ENCODE data around the gene UTP15. TPM values are rescaled to one million over a fixed set of nuclear protein-coding genes. Genes with fewer than 3 reads are reported as not detected.

UTP15 gene, protein sequence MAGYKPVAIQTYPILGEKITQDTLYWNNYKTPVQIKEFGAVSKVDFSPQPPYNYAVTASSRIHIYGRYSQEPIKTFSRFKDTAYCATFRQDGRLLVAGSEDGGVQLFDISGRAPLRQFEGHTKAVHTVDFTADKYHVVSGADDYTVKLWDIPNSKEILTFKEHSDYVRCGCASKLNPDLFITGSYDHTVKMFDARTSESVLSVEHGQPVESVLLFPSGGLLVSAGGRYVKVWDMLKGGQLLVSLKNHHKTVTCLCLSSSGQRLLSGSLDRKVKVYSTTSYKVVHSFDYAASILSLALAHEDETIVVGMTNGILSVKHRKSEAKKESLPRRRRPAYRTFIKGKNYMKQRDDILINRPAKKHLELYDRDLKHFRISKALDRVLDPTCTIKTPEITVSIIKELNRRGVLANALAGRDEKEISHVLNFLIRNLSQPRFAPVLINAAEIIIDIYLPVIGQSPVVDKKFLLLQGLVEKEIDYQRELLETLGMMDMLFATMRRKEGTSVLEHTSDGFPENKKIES
- 10 to 100 TPM; 22.9 to 23.8 TPM for total RNA-seq

DNA sequence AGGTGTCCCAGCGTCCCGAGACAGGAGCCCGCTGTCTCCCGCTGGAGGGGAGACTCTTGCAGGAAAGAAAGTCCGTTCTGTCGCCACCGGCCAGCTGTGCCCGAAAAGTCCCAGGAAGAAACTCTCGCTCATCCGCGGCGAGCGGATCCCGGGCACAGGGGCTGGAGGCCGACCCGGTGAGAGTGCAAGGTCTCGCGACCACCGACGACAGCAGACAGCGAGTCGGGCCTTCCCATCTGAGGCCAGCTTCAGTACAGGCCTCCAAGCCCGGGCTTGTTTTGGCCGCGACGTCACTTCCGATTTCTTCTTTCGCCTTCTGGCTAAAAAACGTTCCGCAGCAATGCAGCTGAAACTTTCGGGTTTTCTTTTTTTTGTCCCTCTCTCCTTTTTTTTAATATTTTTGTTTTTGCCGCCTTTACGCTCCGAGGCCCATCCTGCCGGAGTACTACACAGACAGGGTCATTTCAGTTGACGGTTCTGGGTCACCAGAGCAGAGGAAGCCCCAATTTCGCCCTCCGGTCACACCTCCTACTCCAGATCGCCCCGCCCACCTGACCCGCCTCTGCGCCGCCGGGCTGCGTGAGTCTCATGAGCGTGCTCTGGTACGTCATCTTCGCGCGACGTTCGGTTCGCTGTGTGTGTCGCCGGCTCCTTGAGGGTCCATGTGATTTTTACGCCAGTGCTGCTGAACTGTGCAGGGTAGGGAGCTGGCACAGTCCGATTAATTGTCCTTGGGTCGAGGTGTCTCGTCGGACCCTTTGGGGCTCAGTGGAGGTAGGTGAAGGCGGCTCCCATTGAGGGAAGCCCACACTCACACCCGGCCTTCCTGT lies at the start of gene UTP15, which contains the start of gene ANKRA2:
Gene UTP15 (plus strand): TSS at position 605 of the 830 bp plus-strand sequence. CDS start 1,602 bp downstream, outside the sequence.
Gene ANKRA2 (minus strand): TSS at position 501 of the 830 bp plus-strand sequence. CDS start 2,758 bp downstream, outside the sequence.
- peaks cover 41% of the 10 kb centered on the region for H3K4me1 Mint-ChIP-seq (ENCODE audit: low read depth)

DNA sequence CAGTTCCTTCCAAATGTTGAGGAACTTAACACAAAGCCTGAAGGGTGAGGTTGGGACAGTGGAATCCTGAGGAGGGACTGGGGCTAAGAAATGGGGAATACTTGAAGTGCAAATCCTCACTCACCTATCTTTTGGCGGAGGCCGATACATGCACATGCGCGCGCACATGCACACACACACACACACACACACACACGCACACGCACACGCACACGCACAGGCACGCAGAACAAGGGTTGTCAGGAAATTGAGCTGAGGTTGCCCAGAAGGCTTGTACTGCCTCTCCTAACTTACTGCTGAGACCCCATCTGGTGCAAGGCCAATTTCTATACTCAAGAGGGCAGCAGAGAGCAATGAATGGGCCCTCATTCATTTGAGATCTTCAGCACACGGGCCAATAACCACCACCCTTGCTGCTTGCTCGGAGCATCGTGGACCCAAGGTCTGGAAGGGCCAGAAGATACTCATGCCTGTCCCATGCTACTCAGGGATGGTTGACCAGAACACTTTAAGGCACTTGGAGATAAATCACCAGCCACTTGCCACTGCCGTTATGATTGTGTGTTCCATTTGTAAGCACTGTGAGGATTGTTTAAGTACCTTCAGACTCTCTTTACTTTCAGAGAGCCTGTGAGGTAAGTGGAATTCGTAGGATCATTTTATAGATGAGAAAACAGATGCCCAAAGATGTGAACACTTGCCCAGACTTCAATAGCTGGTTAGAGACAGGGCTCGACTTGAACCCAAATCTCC lies 45.8 kb upstream of the UTP15 start:
- H3K4me3 Mint-ChIP-seq = peak overlapping the region; percentile 40
- H3K4me1 Mint-ChIP-seq (ENCODE audit: low read depth) = peaks cover 6% of the 10 kb centered on the region

More for the DNA sequence above, at the start of gene UTP15, which contains the start of gene ANKRA2:
- Mint-ChIP-seq H3K9me3 (ENCODE audit: insufficient read depth) (no peaks in the 10 kb centered on the region), H3K27me3 (ENCODE audit: low read depth) (no peaks in the 10 kb centered on the region), H3K27ac (peak within 1 kb of the TSS; percentile 99), H3K36me3 (ENCODE audit: low read depth) (peaks cover 23% of the 10 kb centered on the region), H3K4me3 (peak within 1 kb of the TSS; percentile 91)
- peak; percentile 99 for DNase-seq
- peak; percentile 93 for ATAC-seq
- ChIA-PET POLR2A (interaction anchor here (0.8 to 2.7 kb wide), 5 partner anchors 12 to 67 kb away, joined by 3 to 20 read pairs (median 4); partner anchors contain the start of gene BTF3), CTCF (interaction anchor here (0.9 to 3.3 kb wide), 3 partner anchors 26 to 47 kb away, joined by 3 to 14 read pairs (median 4); no protein-coding TSS in a partner anchor)

DNA sequence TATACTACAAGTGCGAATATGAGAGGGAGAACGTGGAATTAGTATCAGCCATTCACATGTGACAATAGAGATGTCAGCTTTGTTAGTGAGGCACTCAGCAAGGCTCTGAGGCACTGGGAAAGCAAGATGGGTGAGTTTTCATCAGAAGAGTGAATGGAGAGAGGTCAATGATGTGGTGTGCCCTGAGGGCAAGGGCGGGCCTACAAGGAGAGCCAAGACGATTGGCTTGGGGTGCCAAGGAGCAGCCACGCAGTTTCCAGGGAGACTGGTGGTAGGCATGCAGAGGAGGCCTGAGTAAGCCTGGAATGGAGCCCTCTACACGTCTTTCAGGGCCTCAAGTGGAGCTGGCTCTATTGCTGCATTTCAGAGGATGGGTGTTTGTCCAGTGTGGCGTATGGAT lies 42.6 kb upstream of the UTP15 start:
- Mint-ChIP-seq H3K4me1 (ENCODE audit: low read depth) (peaks cover 6% of the 10 kb centered on the region), H3K4me3 (no peak overlapping the region), H3K9me3 (ENCODE audit: insufficient read depth) (no peaks in the 10 kb centered on the region), H3K36me3 (ENCODE audit: low read depth) (no peaks in the 10 kb centered on the region), H3K27me3 (ENCODE audit: low read depth) (peaks cover 3% of the 10 kb centered on the region), H3K27ac (no peak overlapping the region)
- DNase-seq = no peak
- ChIA-PET CTCF (interaction anchor here (1.6 to 7.6 kb wide), 2 partner anchors 13 to 270 kb away, joined by 5 to 81 read pairs; no protein-coding TSS in a partner anchor), POLR2A (interaction anchor here (1.1 kb wide), 1 partner anchor 42 kb away, joined by 3 read pairs; the partner anchor contains the start of genes ANKRA2 and UTP15)
- no peak for ATAC-seq

More for the DNA sequence above, 45.8 kb upstream of the UTP15 start:
- CTCF ChIA-PET = interaction anchor here (1.0 to 7.6 kb wide), 7 partner anchors 11 to 78 kb away, joined by 3 to 81 read pairs (median 6); partner anchors contain the start of genes ANKRA2 and UTP15
- peak; percentile 100 for ATAC-seq
- H3K36me3 Mint-ChIP-seq (ENCODE audit: low read depth) = no peaks in the 10 kb centered on the region
- peak overlapping the region; percentile 54 for H3K27ac Mint-ChIP-seq
- H3K27me3 Mint-ChIP-seq (ENCODE audit: low read depth) = no peaks in the 10 kb centered on the region
- POLR2A ChIA-PET = interaction anchor here (1.0 kb wide), 1 partner anchor 21 kb away, joined by 5 read pairs; the partner anchor contains the start of gene BTF3
- H3K9me3 Mint-ChIP-seq (ENCODE audit: insufficient read depth) = no peaks in the 10 kb centered on the region
- peak; percentile 86 for DNase-seq

- peaks cover 7% of the 10 kb centered on the region for H3K27me3 Mint-ChIP-seq (ENCODE audit: low read depth)
Measured at GRCh38 chr5:73523861-73524260, 41.7 kb upstream of the UTP15 start.

GRCh38 chr5:73525606-73526203 lies 39.8 kb upstream of the UTP15 start:
- Mint-ChIP-seq H3K4me3 (no peak overlapping the region), H3K4me1 (ENCODE audit: low read depth) (no peaks in the 10 kb centered on the region), H3K27ac (no peak overlapping the region), H3K9me3 (ENCODE audit: insufficient read depth) (no peaks in the 10 kb centered on the region), H3K27me3 (ENCODE audit: low read depth) (peaks cover 22% of the 10 kb centered on the region), H3K36me3 (ENCODE audit: low read depth) (no peaks in the 10 kb centered on the region)
- ATAC-seq (no peak), DNase-seq (no peak)
- CTCF ChIA-PET = interaction anchor here (1.1 to 2.2 kb wide), 3 partner anchors 10 to 75 kb away, joined by 3 to 11 read pairs (median 5); no protein-coding TSS in a partner anchor
- POLR2A ChIA-PET = interaction anchor here (0.6 to 1.8 kb wide), 2 partner anchors 26 to 28 kb away, joined by 4 read pairs; partner anchors contain the start of gene BTF3

More at GRCh38 chr5:73523861-73524260, 41.7 kb upstream of the UTP15 start:
- Mint-ChIP-seq H3K4me3 (no peak overlapping the region), H3K27ac (no peak overlapping the region), H3K4me1 (ENCODE audit: low read depth) (peaks cover 6% of the 10 kb centered on the region), H3K9me3 (ENCODE audit: insufficient read depth) (no peaks in the 10 kb centered on the region), H3K36me3 (ENCODE audit: low read depth) (no peaks in the 10 kb centered on the region)
- ChIA-PET CTCF (interaction anchor here (7.6 kb wide), 1 partner anchor 13 kb away, joined by 81 read pairs; no protein-coding TSS in a partner anchor), POLR2A (interaction anchor here (1.8 kb wide), 1 partner anchor 26 kb away, joined by 4 read pairs; the partner anchor contains the start of gene BTF3)
- ATAC-seq (no peak), DNase-seq (no peak)

DNA sequence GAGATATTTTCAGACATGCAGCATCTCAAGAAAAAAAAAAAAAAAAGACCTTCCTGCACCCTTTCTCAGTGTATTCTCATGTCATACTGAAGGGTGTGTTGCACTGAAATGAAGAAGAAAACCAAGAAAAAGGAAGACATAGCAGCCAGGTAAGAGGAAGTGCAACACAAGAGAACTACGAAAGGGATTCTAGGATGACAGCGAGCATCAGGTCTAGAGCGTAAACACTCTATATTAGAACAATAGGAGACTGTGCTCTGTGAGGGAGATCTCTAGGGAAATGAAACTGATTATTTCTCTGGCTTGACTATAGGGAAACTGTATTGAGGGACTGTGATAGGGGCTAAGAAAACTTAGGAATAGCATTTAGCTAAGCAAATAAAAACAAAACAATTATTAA lies 37.3 kb upstream of the UTP15 start:
- CTCF ChIA-PET = no interaction called here
- no peak overlapping the region for H3K4me3 Mint-ChIP-seq
- POLR2A ChIA-PET = no interaction called here
- no peak overlapping the region for H3K27ac Mint-ChIP-seq
- H3K4me1 Mint-ChIP-seq (ENCODE audit: low read depth) = no peaks in the 10 kb centered on the region
- no peak for ATAC-seq
- no peaks in the 10 kb centered on the region for H3K9me3 Mint-ChIP-seq (ENCODE audit: insufficient read depth)
- no peak for DNase-seq
- H3K36me3 Mint-ChIP-seq (ENCODE audit: low read depth) = no peaks in the 10 kb centered on the region
- H3K27me3 Mint-ChIP-seq (ENCODE audit: low read depth) = peaks cover 32% of the 10 kb centered on the region

- Mint-ChIP-seq H3K4me3 (no peak overlapping the region), H3K27me3 (ENCODE audit: low read depth) (peaks cover 36% of the 10 kb centered on the region), H3K9me3 (ENCODE audit: insufficient read depth) (no peaks in the 10 kb centered on the region), H3K27ac (no peak overlapping the region), H3K36me3 (ENCODE audit: low read depth) (no peaks in the 10 kb centered on the region), H3K4me1 (ENCODE audit: low read depth) (no peaks in the 10 kb centered on the region)
- CTCF ChIA-PET = no interaction called here
- ATAC-seq = no peak
- no peak for DNase-seq
- POLR2A ChIA-PET = no interaction called here
Measured at GRCh38 chr5:73529081-73529480, 36.5 kb upstream of the UTP15 start.

- Mint-ChIP-seq H3K4me1 (ENCODE audit: low read depth) (no peaks in the 10 kb centered on the region), H3K27ac (no peak overlapping the region), H3K27me3 (ENCODE audit: low read depth) (peaks cover 37% of the 10 kb centered on the region), H3K36me3 (ENCODE audit: low read depth) (no peaks in the 10 kb centered on the region), H3K9me3 (ENCODE audit: insufficient read depth) (no peaks in the 10 kb centered on the region), H3K4me3 (no peak overlapping the region)
- POLR2A ChIA-PET = no interaction called here
- CTCF ChIA-PET = interaction anchor here (1.0 to 1.5 kb wide), 4 partner anchors 10 to 66 kb away, joined by 3 to 6 read pairs (median 4); no protein-coding TSS in a partner anchor
- ATAC-seq (no peak), DNase-seq (no peak)
Measured at GRCh38 chr5:73531356-73531755, 34.2 kb upstream of the UTP15 start.

GRCh38 chr5:73532195-73532594 lies 33.3 kb upstream of the UTP15 start:
- Mint-ChIP-seq H3K4me1 (ENCODE audit: low read depth) (no peaks in the 10 kb centered on the region), H3K4me3 (no peak overlapping the region), H3K27me3 (ENCODE audit: low read depth) (peaks cover 37% of the 10 kb centered on the region), H3K9me3 (ENCODE audit: insufficient read depth) (no peaks in the 10 kb centered on the region), H3K27ac (no peak overlapping the region), H3K36me3 (ENCODE audit: low read depth) (no peaks in the 10 kb centered on the region)
- ChIA-PET CTCF (no interaction called here), POLR2A (no interaction called here)
- DNase-seq (no peak), ATAC-seq (no peak)

DNA sequence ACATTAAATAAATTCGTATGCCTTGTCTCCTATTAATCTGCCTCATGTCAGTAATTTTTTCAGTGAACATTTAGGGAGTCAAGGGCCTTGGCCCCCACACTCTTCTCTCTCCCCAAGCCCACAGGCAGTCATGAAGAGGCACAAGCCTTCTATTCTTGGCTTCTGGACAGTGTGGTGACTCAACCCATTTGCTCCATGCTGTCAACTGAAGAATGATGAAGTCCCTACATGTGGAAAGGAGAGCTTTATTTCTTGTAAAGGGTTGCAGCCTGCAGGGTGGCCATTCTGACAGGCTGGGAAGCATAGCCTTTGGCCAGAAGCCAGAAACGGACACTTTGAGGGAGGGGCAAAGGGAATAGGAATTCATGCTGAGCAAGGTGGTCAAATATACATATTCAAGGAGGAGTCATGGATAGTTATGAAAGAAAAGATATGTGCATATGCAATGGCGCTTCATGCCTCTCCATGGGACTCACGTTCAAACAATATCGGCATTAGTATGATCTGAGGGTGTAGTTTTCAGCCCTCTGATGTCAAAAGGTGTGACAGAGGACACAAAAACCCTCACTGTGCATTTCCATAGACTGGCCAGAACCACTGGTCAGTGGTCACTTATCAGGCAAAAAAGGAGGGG lies 31.4 kb upstream of the UTP15 start:
- no peak for ATAC-seq

More for the DNA sequence above, 31.4 kb upstream of the UTP15 start:
- H3K27me3 Mint-ChIP-seq (ENCODE audit: low read depth) = peaks cover 27% of the 10 kb centered on the region
- no peak for DNase-seq
- no peaks in the 10 kb centered on the region for H3K4me1 Mint-ChIP-seq (ENCODE audit: low read depth)
- H3K36me3 Mint-ChIP-seq (ENCODE audit: low read depth) = no peaks in the 10 kb centered on the region
- CTCF ChIA-PET = interaction anchor here (1.1 to 6.4 kb wide), 4 partner anchors 13 to 83 kb away, joined by 3 to 81 read pairs (median 4); partner anchors contain the start of gene BTF3
- no peak overlapping the region for H3K27ac Mint-ChIP-seq
- POLR2A ChIA-PET = no interaction called here
- H3K4me3 Mint-ChIP-seq = no peak overlapping the region
- H3K9me3 Mint-ChIP-seq (ENCODE audit: insufficient read depth) = no peaks in the 10 kb centered on the region

Measured in activated CD8-positive, alpha-beta T cell treated with anti-CD3 and anti-CD28 coated beads, Interleukin-2, amount 10 ng/mL, durations not matched to agents 7 days and 5 days (primary cell).